ENCODE measurements around the gene NAE1. TPM values are rescaled to one million over a fixed set of nuclear protein-coding genes. Genes with fewer than 3 reads are reported as not detected.

Gene NAE1
- total RNA-seq, 2 experiments from 2014 or later: 85.0 to 106 TPM

DNA sequence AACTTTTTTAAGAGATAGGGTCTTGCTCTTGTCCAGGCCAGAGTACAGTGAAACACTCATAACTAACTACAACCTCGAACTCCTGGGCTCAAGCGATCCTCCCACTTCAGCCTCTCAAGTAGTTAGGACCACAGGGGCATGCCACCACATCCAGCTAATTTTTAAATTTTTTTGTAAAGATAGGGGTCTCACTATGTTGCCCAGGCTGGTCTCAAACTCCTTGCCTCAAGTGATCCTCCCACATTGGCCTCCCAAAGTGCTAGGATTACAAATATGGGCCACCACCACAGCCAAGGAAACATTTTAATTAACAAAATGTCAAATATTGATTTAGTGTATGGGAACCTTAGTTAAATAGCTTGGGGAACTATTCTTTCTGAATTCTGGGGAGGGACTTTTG is 76.6 kb downstream of the NAE1 start:
- H3K27ac ChIP-seq (ENCODE audit: low read depth, low read length, poor library complexity, severe bottlenecking): no peak overlapping the region
- no TSS peak for BruUV-seq (replicated peaks)

DNA sequence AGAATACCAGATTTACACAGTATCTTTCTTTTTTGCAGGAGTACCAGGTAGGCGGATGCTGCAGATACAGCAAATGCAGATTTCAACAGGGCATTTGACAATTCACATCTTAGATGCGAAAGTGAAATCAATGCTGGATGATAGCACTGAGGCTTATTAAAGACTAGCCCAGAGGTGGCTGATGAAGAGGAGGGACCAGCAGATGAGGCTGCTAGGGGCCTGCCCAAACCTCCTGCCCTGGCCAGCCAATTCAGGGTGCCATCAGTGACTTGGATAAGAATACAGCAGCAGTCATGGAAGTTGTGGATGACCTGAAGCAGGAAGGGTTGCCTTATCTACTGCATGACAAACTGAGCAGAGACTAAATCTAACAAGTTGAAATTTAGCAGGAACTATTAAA is 77.8 kb downstream of the NAE1 start:
- Histone ChIP-seq H3K9me3 (ENCODE audit: low read length) (no peaks in the 10 kb centered on the region), H3K4me1 (ENCODE audit: insufficient read depth, low read length, poor library complexity, severe bottlenecking) (peaks cover 15% of the 10 kb centered on the region), H4K20me1 (ENCODE audit: insufficient read depth, low read length) (peaks cover 13% of the 10 kb centered on the region; the same call in 1 of the 2 replicates), H3K4me2 (ENCODE audit: low read length) (no peak overlapping the region), H3K36me3 (ENCODE audit: insufficient read depth, low read length) (peaks cover 15% of the 10 kb centered on the region), H3K27ac (ENCODE audit: low read depth, low read length, poor library complexity, severe bottlenecking) (no peak overlapping the region), H3K9me2 (ENCODE audit: insufficient read depth, low read length) (no peaks in the 10 kb centered on the region), H3K79me2 (ENCODE audit: insufficient read depth, low read depth, low read length) (peaks cover 32% of the 10 kb centered on the region), H3K4me3 (ENCODE audit: low read depth, low read length, poor library complexity, severe bottlenecking) (no peak overlapping the region), H2AFZ (ENCODE audit: low read length) (no peak overlapping the region)
- TF ChIP-seq, protein P1, sequence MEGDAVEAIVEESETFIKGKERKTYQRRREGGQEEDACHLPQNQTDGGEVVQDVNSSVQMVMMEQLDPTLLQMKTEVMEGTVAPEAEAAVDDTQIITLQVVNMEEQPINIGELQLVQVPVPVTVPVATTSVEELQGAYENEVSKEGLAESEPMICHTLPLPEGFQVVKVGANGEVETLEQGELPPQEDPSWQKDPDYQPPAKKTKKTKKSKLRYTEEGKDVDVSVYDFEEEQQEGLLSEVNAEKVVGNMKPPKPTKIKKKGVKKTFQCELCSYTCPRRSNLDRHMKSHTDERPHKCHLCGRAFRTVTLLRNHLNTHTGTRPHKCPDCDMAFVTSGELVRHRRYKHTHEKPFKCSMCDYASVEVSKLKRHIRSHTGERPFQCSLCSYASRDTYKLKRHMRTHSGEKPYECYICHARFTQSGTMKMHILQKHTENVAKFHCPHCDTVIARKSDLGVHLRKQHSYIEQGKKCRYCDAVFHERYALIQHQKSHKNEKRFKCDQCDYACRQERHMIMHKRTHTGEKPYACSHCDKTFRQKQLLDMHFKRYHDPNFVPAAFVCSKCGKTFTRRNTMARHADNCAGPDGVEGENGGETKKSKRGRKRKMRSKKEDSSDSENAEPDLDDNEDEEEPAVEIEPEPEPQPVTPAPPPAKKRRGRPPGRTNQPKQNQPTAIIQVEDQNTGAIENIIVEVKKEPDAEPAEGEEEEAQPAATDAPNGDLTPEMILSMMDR (conservative IDR thresholded peaks at IDR 0.05; ENCODE audit: low read length): no peak
- no peak for TF ChIP-seq EZH2phosphoT487 (IDR thresholded peaks at IDR 0.05; ENCODE audit: borderline replicate concordance, low read depth, low read length)
- ChIA-PET POLR2A (interaction anchor here (0.6 kb wide), 1 partner anchor 9 kb away, joined by 3 read pairs; no protein-coding TSS in a partner anchor), CTCF (ENCODE audit: unreplicated experiment) (no interaction called here)
- intact Hi-C loops (cut with micrococcal nuclease; ENCODE audit: unreplicated experiment): loop anchor here (5.0 kb wide), 1 partner anchor 136 kb away; no protein-coding TSS in a partner anchor
- no TSS peak for BruUV-seq (replicated peaks)
- no peak for DNase-seq (ENCODE audit: low spot score)

More for the DNA sequence above, 76.6 kb downstream of the NAE1 start:
- TF ChIP-seq, protein P1 (conservative IDR thresholded peaks at IDR 0.05; ENCODE audit: low read length): no peak
- TF ChIP-seq EZH2phosphoT487 (IDR thresholded peaks at IDR 0.05; ENCODE audit: borderline replicate concordance, low read depth, low read length): no peak
- Histone ChIP-seq H2AFZ (ENCODE audit: low read length) (no peak overlapping the region), H3K36me3 (ENCODE audit: insufficient read depth, low read length) (peaks cover 3% of the 10 kb centered on the region; the same call in 1 of the 2 replicates), H3K4me3 (ENCODE audit: low read depth, low read length, poor library complexity, severe bottlenecking) (no peak overlapping the region), H3K9me2 (ENCODE audit: insufficient read depth, low read length) (no peaks in the 10 kb centered on the region), H3K4me2 (ENCODE audit: low read length) (no peak overlapping the region), H4K20me1 (ENCODE audit: insufficient read depth, low read length) (peaks cover 13% of the 10 kb centered on the region; the same call in 1 of the 2 replicates), H3K79me2 (ENCODE audit: insufficient read depth, low read depth, low read length) (peaks cover 21% of the 10 kb centered on the region), H3K9me3 (ENCODE audit: low read length) (no peaks in the 10 kb centered on the region), H3K4me1 (ENCODE audit: insufficient read depth, low read length, poor library complexity, severe bottlenecking) (peaks cover 13% of the 10 kb centered on the region)
- DNase-seq (ENCODE audit: low spot score): no peak
- intact Hi-C loops (cut with micrococcal nuclease; ENCODE audit: unreplicated experiment): loop anchor here (5.0 kb wide), 1 partner anchor 137 kb away; no protein-coding TSS in a partner anchor
- ChIA-PET CTCF (ENCODE audit: unreplicated experiment) (no interaction called here), POLR2A (interaction anchor here (0.9 kb wide), 1 partner anchor 8 kb away, joined by 3 read pairs; no protein-coding TSS in a partner anchor)

Other genes with a start within 250 kb of the NAE1 start
- 5.0 and 5.3 TPM in 2 replicates for gene CMTM3, start 226.3 kb downstream of the NAE1 start, total RNA-seq (2014; rRNA removed; shearing (Covaris generic))
- 27.5 and 30.4 TPM in 2 replicates for gene CMTM3, start 226.3 kb downstream of the NAE1 start, total RNA-seq (2022)
- 0.03 TPM in 1 of 2 replicates, not detected in the other for gene CMTM4, start 134.2 kb downstream of the NAE1 start, total RNA-seq (2014; rRNA removed; shearing (Covaris generic))
- gene CMTM4, start 134.2 kb downstream of the NAE1 start, total RNA-seq (2022): 0.76 and 1.3 TPM in 2 replicates
- 48.4 and 48.9 TPM in 2 replicates for gene DYNC1LI2, start 79.4 kb downstream of the NAE1 start, total RNA-seq (2014; rRNA removed; shearing (Covaris generic))
- 62.4 and 64.0 TPM in 2 replicates for gene DYNC1LI2, start 79.4 kb downstream of the NAE1 start, total RNA-seq (2022)
- not detected in 2 replicates for gene TERB1, start 29.4 kb downstream of the NAE1 start, total RNA-seq (2014; rRNA removed; shearing (Covaris generic))
- gene TERB1, start 29.4 kb downstream of the NAE1 start, total RNA-seq (2022): 0.17 TPM in 1 of 2 replicates, not detected in the other
- not detected in 2 replicates for gene CA7, start 13.4 kb upstream of the NAE1 start, total RNA-seq (2014; rRNA removed; shearing (Covaris generic))
- not detected in 2 replicates for gene CA7, start 13.4 kb upstream of the NAE1 start, total RNA-seq (2022)
- 11.1 and 13.8 TPM in 2 replicates for gene PDP2, start 49.5 kb upstream of the NAE1 start, total RNA-seq (2014; rRNA removed; shearing (Covaris generic))
- 25.7 and 29.2 TPM in 2 replicates for gene PDP2, start 49.5 kb upstream of the NAE1 start, total RNA-seq (2022)
- not detected in 2 replicates for gene CDH16, start 87.9 kb upstream of the NAE1 start, total RNA-seq (2014; rRNA removed; shearing (Covaris generic))
- not detected in 2 replicates for gene CDH16, start 87.9 kb upstream of the NAE1 start, total RNA-seq (2022)
- 0.09 TPM in 1 of 2 replicates, not detected in the other for gene RRAD, start 94.6 kb upstream of the NAE1 start, total RNA-seq (2014; rRNA removed; shearing (Covaris generic))
- not detected in 2 replicates for gene RRAD, start 94.6 kb upstream of the NAE1 start, total RNA-seq (2022)
- 132 and 133 TPM in 2 replicates for gene CIAO2B, start 103.4 kb upstream of the NAE1 start, total RNA-seq (2014; rRNA removed; shearing (Covaris generic))
- 76.4 and 78.3 TPM in 2 replicates for gene CIAO2B, start 103.4 kb upstream of the NAE1 start, total RNA-seq (2022)
- 18.5 and 29.6 TPM in 2 replicates for gene CES2, start 104.5 kb upstream of the NAE1 start, total RNA-seq (2014; rRNA removed; shearing (Covaris generic))
- gene CES2, start 104.5 kb upstream of the NAE1 start, total RNA-seq (2022): 27.6 and 30.7 TPM in 2 replicates
- 1.7 and 2.7 TPM in 2 replicates for gene CES3, start 130.3 kb upstream of the NAE1 start, total RNA-seq (2014; rRNA removed; shearing (Covaris generic))
- gene CES3, start 130.3 kb upstream of the NAE1 start, total RNA-seq (2022): 1.4 and 1.9 TPM in 2 replicates
- gene CES4A, start 157.6 kb upstream of the NAE1 start, total RNA-seq (2014; rRNA removed; shearing (Covaris generic)): 0.47 and 2.0 TPM in 2 replicates
- gene CES4A, start 157.6 kb upstream of the NAE1 start, total RNA-seq (2022): 0.38 and 0.41 TPM in 2 replicates
- gene CBFB, start 198.2 kb upstream of the NAE1 start, total RNA-seq (2014; rRNA removed; shearing (Covaris generic)): 93.5 and 187 TPM in 2 replicates
- gene CBFB, start 198.2 kb upstream of the NAE1 start, total RNA-seq (2022): 151 and 154 TPM in 2 replicates